SHP77 (cell line): ENCODE results near the gene WFDC1.
A peak's percentile ranks its signal among the peaks of the same experiment; 100 is the strongest.

ENCODE experiments used
- DNase-seq, 2 experiments: peaks; one replicate each; lab custom pipeline; 2025; lab: John Stamatoyannopoulos, UW

WFDC1 gene

GRCh38 chr16:84272740-84273320 lies 21.8 kb upstream of the WFDC1 start:
- no peak for DNase-seq

- DNase-seq: no peak
Measured at GRCh38 chr16:84274515-84274914, 20.2 kb upstream of the WFDC1 start.

GRCh38 chr16:84275585-84276151 lies 19.0 kb upstream of the WFDC1 start:
- no peak for DNase-seq

DNA sequence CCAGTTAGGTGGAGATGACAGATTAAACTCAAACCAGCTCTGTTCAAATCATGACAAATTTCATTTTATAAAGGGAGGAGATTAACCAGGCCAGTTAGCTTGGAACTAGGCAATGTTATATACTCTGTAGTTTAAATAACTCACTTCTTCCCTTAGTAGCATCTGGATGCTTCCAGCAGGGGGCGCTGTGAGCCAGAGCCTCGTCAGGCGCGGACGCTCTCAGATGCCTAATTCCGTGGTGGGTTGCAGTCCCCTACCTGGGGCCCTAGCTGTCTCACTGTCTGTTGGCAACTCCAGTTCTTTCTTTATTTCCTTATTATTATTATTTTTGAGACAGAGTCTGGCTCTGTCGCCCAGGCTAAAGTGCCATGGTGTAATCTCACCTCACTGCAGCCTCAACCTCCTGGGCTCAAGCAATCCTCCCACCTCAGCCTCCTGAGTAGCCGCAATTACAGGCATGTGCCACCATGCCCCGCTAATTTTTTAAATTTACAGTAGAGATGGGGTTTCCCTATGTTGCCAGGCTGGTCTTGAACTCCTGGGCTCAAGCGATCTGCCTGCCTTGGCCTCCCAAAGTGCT lies 17.3 kb upstream of the WFDC1 start:
- peak in 1 of 2 experiments; percentile 37 for DNase-seq

DNA sequence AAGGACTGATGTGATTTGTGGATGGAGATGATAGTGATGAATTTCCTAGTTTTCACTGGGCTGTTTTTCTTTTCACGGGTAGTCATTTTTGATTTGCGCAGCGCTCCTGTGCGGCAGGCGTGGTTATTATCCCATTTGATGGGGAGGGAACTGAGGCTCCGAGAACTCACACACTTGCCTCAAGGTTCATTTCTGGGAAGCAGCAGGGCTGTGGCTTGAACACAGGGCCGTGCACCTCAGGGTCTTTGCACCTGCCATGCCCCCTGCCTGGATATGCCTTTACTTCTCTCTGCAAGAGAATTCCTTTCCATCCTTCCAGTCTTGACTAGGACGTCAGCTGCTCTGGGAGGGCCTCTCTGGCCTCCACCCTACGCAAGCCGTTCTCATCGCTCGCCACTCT lies 16.3 kb upstream of the WFDC1 start:
- DNase-seq: no peak

DNA sequence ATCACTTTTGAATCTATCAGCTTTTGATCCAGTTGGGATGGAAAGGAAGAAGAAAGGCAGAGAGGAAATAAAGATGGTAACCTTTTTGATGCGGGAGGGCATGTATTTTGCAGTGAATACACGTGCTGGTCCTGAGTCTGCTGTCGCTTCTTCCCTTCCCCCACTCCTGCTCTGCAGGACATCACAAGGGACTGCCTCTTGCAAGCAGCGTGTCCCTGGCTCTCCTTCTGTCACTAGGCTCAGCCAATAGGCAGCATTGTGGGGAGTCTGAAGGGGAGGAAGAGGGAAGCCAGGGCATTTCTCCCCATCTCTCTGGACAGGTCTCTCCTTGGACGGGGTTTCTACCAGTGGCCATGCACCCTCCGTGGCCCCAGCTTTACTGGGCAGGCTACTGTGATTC lies 15.7 kb upstream of the WFDC1 start:
- DNase-seq: no peak

DNA sequence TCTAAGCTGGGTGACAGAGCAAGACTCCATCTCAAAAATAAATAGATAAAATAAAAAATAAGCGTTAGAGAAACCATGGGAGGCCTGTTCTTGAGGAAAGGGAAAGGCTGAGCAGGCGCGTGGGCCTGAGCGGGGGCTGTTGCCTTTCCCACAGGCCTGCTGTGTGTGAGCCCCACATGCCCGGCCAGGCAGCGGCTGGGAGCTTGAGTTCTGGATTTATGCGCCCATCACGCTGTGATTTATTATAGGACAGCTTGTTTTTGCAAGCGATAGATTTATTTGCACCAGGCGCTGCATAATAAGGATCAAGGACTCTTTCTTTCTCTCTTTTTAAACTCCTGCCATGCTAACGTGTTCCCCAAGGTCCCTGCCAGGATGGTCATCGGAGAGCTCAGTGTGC lies 14.8 kb upstream of the WFDC1 start:
- no peak for DNase-seq

DNA sequence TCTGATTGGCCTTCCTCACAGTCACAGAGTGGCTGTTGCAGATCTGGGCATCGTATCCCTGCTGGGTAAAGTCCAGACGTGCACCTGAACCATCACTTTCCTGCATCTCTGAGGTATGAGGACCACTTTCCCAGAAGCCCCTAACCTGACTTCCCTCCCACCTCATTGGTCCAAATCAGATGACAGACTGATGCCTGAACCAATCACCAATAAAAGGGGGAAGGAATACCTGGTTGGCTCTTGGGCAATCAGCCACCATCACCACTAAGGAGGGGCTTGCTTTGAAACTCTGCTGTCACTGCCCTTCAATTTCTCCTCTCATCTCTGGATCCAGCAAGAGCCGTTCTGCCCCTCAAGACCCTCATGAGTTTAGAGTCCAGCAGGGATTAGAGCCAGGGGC lies 13.6 kb upstream of the WFDC1 start:
- no peak for DNase-seq

DNA sequence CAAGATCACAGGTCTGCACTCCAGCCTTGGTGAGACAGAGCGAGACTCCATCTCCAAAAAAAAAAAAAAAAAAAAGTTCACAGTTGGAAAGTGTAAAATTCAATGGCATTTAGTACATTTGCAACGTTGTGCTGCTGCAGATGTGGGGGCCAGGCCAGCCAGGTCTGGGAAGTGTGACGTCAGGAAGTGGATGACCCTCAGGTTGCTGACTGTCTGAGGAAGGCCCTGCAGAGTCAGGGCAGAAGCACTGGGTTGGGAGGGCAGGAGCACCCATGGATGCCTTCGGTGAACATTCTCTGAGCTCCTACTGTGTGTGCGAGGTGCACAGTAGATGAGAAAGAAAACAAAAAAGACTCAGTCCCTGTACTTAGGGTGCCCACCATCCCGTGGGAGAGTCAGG lies 12.1 kb upstream of the WFDC1 start:
- no peak for DNase-seq

DNA sequence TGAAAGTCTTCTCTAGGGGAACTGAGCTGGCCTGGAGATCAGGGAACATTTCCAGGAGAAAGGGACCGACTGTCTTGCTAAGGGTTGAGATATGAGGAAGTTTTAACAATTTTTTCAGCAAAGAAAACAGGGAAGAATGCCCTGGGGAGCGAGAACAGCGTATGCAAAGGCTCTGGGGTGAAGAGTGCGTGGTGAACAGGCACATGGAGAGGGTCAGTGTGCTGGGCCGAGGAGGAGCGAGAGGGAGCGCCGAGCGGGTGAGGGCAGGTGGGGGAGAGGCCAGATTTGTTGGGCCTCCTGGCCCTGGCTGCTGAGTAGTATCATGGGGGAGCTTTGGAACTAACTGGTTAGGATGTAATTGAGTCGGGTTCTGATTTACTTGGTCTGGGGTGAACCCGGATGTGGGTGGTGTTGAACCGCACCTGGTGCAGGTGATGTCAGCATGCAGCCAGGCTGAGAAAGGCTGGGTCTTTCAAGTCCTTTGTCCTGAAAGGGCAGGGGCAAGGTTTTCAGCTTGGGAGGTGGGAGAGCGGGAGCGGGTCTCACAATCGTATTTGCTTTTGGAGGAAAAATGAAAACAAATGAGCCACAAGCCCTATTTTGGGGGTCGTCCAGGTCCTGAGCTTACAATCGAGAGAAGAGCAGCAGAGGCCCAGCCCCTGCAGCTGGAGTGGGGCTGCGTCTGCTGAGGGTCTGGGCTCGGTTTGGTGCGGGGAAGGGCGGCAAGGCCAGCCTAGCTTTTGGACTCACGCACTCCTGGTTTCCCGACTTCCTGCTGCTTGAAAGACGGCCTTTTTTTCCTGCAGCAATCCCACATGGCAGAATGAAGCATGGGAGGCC lies 11.1 kb upstream of the WFDC1 start:
- no peak for DNase-seq

- peak in 1 of 2 experiments; percentile 7 for DNase-seq
Measured at GRCh38 chr16:84284154-84284722, 10.4 kb upstream of the WFDC1 start.

DNA sequence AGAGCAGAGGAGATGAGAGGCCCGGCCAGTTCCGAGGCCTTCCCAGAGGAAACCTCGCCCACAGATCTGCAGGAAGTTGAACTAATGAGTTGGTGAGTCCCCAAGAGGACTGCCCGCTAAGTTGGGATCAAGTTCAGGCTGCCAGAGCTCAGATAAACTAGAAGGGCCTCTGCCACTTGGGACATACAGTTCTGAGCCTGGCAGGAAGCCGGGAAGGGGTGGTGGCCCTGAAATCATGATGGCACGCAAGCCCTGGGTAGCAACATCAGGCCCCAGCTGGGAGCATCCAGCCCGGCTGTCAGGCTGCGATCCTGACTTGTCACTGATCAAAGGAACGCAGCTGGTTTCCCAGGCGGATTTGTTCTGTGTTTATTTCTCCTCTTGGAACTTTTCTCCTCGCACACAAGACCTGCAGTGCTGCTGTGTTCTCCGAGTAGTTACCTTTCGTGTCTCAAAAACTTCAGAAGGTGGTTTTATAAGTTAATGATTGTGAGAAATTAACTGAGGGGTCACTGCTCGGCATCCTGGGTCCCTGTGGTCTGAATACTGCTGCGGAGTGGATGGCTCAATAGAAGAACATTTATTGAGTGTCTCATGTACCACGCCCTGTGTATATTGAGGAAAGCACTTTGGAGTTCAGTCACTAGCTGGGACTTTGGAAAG lies 8.0 kb upstream of the WFDC1 start:
- DNase-seq: no peak

DNA sequence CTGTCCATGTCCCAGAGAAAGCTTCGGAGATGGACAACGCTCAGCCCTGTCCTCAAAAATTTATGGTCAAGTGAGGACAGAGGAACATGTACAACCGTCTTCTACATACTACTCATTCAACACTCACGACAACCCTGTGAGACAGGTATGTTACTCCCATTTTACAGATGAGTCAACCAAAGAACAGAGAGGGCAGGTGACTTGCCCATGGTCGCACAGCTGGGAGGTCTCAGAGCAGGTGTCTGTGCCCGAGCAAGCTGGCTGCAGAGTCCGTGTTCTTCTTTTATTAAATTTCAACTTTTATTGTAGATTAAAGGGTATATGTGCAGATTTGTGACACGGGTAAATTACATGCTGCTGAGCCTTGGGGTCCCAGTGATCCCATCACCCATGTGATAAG lies 5.8 kb upstream of the WFDC1 start:
- DNase-seq: no peak

DNA sequence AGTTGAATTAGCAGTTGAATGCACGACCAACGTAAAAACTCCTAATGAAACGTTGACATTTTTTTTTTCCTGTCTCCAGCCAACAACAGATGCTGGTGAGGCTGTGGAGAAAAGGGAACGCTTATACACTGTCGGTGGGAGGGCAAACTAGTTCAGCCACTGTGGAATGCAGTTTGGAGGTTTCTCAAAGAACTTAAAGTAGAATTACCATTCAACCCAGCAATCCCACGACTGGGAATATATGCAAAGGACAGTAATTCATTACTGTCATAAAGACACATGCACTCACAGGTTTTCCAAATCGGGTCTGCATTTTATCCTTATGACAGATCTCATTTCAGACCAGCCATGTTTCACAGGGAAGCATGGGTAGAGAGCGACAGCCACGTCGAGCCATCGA lies 3.5 kb upstream of the WFDC1 start:
- DNase-seq: no peak

GRCh38 chr16:84292011-84292410 lies 2.7 kb upstream of the WFDC1 start:
- no peak for DNase-seq

DNA sequence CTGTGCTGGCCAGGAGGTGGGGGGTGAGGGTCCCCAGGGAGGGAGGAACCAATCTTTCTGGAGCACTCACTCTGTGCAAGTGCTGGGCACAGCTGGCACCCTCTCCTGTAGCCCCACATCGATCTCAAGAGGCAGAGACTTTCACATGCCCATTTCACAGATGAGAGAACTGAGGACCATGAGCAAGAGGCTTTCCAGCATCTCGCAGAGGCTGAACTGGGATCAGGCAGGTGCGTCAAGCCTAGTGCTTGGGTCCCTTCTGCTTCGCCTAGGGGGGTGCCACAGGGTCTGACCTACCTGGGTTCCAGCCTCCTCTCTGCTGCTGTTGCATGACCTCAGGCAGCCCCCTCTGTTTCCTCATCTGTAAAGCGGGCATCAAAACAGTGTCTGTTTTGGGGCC lies 1.3 kb upstream of the WFDC1 start:
- no peak for DNase-seq

DNA sequence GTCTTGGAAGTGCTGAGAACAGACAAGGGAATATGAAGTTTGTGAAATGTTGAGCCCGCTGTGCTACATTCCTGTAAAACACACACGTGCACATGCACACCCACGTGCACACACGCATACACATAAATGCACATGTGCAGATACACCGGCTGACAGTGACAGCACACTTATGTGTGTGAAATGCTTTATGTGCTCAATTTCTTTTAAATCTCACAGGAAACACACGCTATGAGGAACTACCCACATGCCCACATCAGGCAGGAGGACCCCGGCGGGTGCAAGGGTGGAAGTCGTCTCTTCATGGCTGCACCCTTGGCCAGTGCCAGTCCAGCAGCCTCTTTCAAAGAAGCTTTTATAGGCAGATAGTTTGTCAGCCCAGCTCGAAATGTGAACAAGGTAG lies 561 bp upstream of the WFDC1 start:
- DNase-seq: no peak

- DNase-seq: no peak
Measured at GRCh38 chr16:84295203-84295860, 654 bp downstream of the WFDC1 start.

DNA sequence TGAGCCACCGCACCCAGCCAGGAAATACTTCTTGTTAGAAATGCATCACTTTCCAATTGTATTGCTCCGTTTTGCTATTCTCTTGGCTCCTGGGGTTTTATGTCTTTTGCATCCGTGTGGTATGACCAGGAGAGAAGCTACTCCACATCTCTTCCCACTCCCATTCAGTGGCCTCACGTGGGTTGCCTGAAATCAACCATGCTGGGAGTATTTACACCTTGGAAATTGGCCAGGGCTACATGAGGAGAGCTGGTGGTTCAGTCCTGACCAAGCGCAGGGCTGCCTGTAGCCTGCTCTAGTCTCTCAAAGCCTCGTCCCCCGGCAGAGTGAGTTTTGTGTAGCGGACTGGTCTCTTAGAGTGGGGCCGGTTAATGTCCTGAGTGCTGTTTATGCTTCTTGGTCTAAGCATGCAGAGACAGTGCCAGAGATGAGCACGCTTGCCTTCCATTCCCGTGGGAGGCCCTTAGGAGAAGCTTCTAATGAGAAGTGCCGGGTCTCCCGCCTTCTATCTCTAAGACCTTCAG lies 3.8 kb downstream of the WFDC1 start:
- DNase-seq: no peak

DNA sequence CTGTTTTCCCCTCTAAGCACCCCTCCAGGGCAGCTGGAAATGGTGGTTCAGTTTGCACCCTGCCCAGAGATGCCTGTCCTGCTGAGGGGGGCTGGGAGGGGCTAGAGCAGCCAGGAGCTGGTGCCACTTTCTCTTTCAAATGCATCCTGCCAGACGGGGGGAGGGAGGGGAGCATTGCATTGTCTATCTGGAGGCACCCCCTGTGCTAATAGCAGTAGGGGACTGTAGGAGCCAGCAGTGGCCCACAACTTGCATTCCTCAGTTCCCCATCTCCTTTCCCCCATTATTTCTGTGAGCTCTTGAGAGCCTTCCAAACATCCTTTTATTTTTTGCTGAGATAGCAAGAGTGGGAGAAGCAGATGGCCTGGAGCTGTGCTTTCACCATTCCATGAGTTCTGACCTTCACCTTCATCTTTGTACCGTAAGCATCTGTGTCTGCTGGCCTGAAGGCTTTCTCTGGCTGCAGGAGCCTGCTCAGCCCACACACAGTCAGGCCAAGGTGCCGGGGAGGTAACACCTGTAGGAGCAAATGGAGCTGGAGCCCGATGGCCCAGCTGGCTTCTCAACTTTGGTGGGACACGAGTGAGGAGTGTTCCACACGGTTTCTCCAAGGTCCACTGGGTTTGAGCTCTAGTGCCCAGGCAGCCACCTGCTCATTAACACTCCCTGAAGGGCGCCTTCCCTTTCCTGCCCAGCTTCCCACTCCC lies 5.2 kb downstream of the WFDC1 start:
- DNase-seq: no peak
